ENCODE data around the gene ZNF354B.
"Not testable (repeated sequence)": the region's sequence is repeated elsewhere in the genome, so short reads cannot be mapped to it uniquely, and the experiment has no call there.

Gene ZNF354B

GRCh38 chr5:178861627-178862026, 1.9 kb downstream of the ZNF354B start:
- Histone ChIP-seq H3K79me2 (peaks cover 21% of the 10 kb centered on the region), H3K4me2 (ENCODE audit: low read length) (no peak overlapping the region), H3K9ac (no peak overlapping the region), H3K4me1 (no peaks in the 10 kb centered on the region), H3K27me3 (ENCODE audit: control insufficient read depth, insufficient read depth, low read length) (no peaks in the 10 kb centered on the region), H3K36me3 (ENCODE audit: control insufficient read depth, insufficient read depth, low read length) (no peaks in the 10 kb centered on the region), H3K4me3 (ENCODE audit: low read depth, low read length) (no peak overlapping the region), H3K27ac (no peak overlapping the region), H2AFZ (no peak overlapping the region), H3K9me3 (ENCODE audit: control insufficient read depth, low read length) (no peaks in the 10 kb centered on the region)
- TF ChIP-seq CTCF (IDR thresholded peaks at IDR 0.05) = no peak

GRCh38 chr5:178866946-178867345, 7.2 kb downstream of the ZNF354B start:
- Histone ChIP-seq H3K4me1 (no peaks in the 10 kb centered on the region), H2AFZ (no peak overlapping the region), H3K79me2 (peaks cover 16% of the 10 kb centered on the region), H3K9me3 (ENCODE audit: control insufficient read depth, low read length) (no peaks in the 10 kb centered on the region), H3K27ac (no peak overlapping the region), H3K4me3 (ENCODE audit: low read depth, low read length) (no peak overlapping the region), H3K27me3 (ENCODE audit: control insufficient read depth, insufficient read depth, low read length) (no peaks in the 10 kb centered on the region), H3K4me2 (ENCODE audit: low read length) (no peak overlapping the region), H3K9ac (no peak overlapping the region), H3K36me3 (ENCODE audit: control insufficient read depth, insufficient read depth, low read length) (no peaks in the 10 kb centered on the region)
- no peak for TF ChIP-seq CTCF (IDR thresholded peaks at IDR 0.05)

GRCh38 chr5:178869577-178869976, 9.8 kb downstream of the ZNF354B start:
- H3K36me3 ChIP-seq (ENCODE audit: control insufficient read depth, insufficient read depth, low read length) = peaks cover 2% of the 10 kb centered on the region
- H3K79me2 ChIP-seq = peaks cover 11% of the 10 kb centered on the region
- no peaks in the 10 kb centered on the region for H3K27me3 ChIP-seq (ENCODE audit: control insufficient read depth, insufficient read depth, low read length)
- no peak overlapping the region for H2AFZ ChIP-seq
- H3K9ac ChIP-seq = no peak overlapping the region
- no peak overlapping the region for H3K27ac ChIP-seq
- H3K9me3 ChIP-seq (ENCODE audit: control insufficient read depth, low read length) = no peaks in the 10 kb centered on the region
- no peak overlapping the region for H3K4me3 ChIP-seq (ENCODE audit: low read depth, low read length)
- H3K4me1 ChIP-seq = no peaks in the 10 kb centered on the region
- no peak overlapping the region for H3K4me2 ChIP-seq (ENCODE audit: low read length)
- TF ChIP-seq CTCF (IDR thresholded peaks at IDR 0.05) = no peak

GRCh38 chr5:178870411-178870810, 10.7 kb downstream of the ZNF354B start:
- Histone ChIP-seq H3K4me2 (ENCODE audit: low read length) (no peak overlapping the region), H3K36me3 (ENCODE audit: control insufficient read depth, insufficient read depth, low read length) (peaks cover 2% of the 10 kb centered on the region), H3K27me3 (ENCODE audit: control insufficient read depth, insufficient read depth, low read length) (no peaks in the 10 kb centered on the region), H3K79me2 (peaks cover 13% of the 10 kb centered on the region), H3K4me3 (ENCODE audit: low read depth, low read length) (no peak overlapping the region), H3K27ac (no peak overlapping the region), H2AFZ (no peak overlapping the region), H3K9me3 (ENCODE audit: control insufficient read depth, low read length) (no peaks in the 10 kb centered on the region), H3K4me1 (no peaks in the 10 kb centered on the region), H3K9ac (no peak overlapping the region)
- no peak for TF ChIP-seq CTCF (IDR thresholded peaks at IDR 0.05)

GRCh38 chr5:178872302-178872701, 12.5 kb downstream of the ZNF354B start:
- TF ChIP-seq CTCF (IDR thresholded peaks at IDR 0.05) = no peak
- no peaks in the 10 kb centered on the region for H3K4me1 ChIP-seq
- no peak overlapping the region for H2AFZ ChIP-seq
- H3K9ac ChIP-seq = no peak overlapping the region
- H3K79me2 ChIP-seq = peaks cover 5% of the 10 kb centered on the region
- no peak overlapping the region for H3K27ac ChIP-seq
- no peaks in the 10 kb centered on the region for H3K27me3 ChIP-seq (ENCODE audit: control insufficient read depth, insufficient read depth, low read length)
- no peak overlapping the region for H3K4me3 ChIP-seq (ENCODE audit: low read depth, low read length)
- no peaks in the 10 kb centered on the region for H3K9me3 ChIP-seq (ENCODE audit: control insufficient read depth, low read length)
- peaks cover 2% of the 10 kb centered on the region for H3K36me3 ChIP-seq (ENCODE audit: control insufficient read depth, insufficient read depth, low read length)
- no peak overlapping the region for H3K4me2 ChIP-seq (ENCODE audit: low read length)

GRCh38 chr5:178883115-178883694, 23.5 kb downstream of the ZNF354B start:
- H3K9me3 ChIP-seq (ENCODE audit: control insufficient read depth, low read length); H3K79me2 ChIP-seq; H3K4me2 ChIP-seq (ENCODE audit: low read length); H3K27ac ChIP-seq; H3K4me3 ChIP-seq (ENCODE audit: low read depth, low read length); H2AFZ ChIP-seq; H3K9ac ChIP-seq; H3K27me3 ChIP-seq (ENCODE audit: control insufficient read depth, insufficient read depth, low read length); H3K4me1 ChIP-seq: not testable (repeated sequence)
- H3K36me3 ChIP-seq (ENCODE audit: control insufficient read depth, insufficient read depth, low read length) = peaks cover 27% of the 10 kb centered on the region

Data from parathyroid adenoma (tissue), 2 donors.